Stimulated activated CD8-positive, alpha-beta memory T cell treated with anti-CD3 and anti-CD28 coated beads, Interleukin-7, amount 100 ng/mL, for 1 hour (primary cell): Measurements from ENCODE around the gene KIRREL3.
"Not testable (repeated sequence)": the region's sequence is repeated elsewhere in the genome, so short reads cannot be mapped to it uniquely, and the experiment has no call there.

Experiments
- DNase-seq, 2 donors: peaks; one replicate each; pipeline ENCODE4 v3.0.0-alpha.2; 2020; ENCODE audit warnings: low read depth in 2 of 2

KIRREL3 gene

GRCh38 chr11:126405374-126405773 lies 595.2 kb downstream of the KIRREL3 start:
- DNase-seq: no peak

DNA sequence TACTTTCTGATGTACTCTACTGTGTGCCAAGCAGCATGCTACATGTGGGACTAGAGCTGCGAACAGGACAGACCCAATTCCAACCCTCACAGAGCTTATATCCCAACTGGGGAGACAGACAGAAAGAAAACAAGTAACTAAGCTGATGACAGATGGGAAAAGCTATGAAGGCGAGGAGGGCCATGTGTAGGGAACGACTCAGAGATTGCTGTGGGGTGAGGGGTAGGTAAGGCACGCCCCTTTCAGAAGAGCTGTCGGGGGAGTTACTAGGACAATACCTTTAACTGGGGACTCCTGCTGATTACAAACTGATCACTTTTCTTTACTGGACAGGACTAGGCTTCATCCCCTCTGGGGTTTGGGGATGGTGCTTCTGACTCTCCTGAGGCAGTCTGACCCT lies 596.2 kb downstream of the KIRREL3 start:
- no peak for DNase-seq

GRCh38 chr11:126403658-126404057 lies 596.9 kb downstream of the KIRREL3 start:
- no peak for DNase-seq

GRCh38 chr11:126403022-126403581 lies 597.5 kb downstream of the KIRREL3 start:
- no peak for DNase-seq

DNA sequence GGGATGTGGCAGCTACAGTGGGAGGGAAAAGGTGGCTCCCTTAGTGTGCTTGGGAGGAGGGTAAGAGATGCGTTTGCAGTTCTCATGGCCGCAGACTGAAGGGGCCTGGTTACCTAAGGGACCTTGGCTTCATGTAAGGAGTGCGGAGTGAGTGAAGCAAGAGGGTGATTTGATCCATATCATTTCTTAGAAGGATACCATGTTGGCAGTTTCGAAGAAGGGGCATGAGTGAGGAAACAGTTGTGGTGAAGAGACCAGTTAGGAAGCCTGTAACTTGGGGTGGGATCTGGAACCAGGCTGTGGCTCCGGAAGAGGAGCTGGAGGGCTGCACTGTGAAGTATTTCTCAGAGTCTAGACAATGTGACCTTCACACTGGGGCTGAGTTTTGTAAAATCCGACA lies 600.1 kb downstream of the KIRREL3 start:
- no peak for DNase-seq

DNA sequence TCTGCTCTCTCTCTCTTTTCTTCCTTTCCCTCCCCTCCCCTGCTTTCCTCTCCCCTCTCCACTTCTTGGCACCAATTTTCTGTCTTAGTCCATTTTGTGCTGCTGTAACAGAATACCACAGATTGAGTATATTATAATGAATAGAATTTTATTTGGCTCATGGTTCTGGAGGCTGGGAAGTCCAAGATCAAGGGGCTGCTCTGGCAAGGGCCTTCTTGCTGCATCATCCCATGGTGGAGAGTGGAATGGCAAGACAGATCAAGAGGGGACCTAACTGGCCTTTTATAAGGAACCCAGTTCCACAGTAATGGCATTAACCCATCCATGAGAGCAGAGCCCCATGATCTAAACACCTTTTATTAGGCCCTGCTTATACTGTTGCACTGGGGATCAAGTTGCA lies 600.6 kb downstream of the KIRREL3 start:
- DNase-seq: no peak

DNA sequence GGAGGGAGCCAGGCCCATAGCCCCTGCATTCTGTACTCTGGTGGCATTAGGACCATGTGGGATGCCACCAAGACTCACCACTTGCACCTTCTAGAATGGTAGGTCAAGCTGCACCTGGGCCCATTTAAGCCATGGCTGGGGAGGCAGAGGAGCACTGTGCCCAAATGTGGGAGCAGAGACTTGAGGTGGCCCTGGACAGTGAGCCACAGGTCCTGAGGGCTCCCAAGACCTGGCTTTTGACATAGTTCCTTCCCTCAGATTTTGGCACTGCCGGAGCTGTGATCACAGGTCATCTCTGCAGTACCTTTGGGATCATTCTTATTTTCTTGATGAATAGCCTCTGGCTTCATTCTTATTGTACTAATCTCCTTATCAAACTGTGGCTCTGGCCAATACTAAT lies 601.8 kb downstream of the KIRREL3 start:
- DNase-seq: no peak

DNA sequence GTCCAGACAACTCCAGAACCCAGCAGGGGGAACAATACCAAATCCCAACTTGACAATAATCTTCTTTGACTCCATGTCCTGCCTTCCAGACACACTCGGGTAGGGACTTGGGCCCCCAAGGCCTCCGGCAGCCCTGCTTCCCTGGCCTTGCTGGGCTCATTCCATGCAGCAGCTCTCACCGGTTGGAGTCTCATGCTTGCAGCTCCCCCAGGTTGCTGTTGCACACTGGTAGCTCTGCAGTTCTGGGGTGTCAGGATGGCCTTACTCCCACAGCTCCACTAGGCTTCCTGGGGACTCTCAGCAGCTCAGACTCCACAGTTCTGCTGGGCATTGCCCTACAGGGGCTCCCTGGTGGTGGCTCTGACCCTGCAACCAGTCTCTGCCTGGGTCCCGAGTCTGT lies 602.3 kb downstream of the KIRREL3 start:
- no peak for DNase-seq

- DNase-seq: no peak
These were observed 603.6 kb downstream of the KIRREL3 start for GRCh38 chr11:126396965-126397364.

- not testable (repeated sequence) for DNase-seq
These were observed 604.3 kb downstream of the KIRREL3 start for GRCh38 chr11:126396266-126396665.

- DNase-seq: not testable (repeated sequence)
These were observed 604.8 kb downstream of the KIRREL3 start for GRCh38 chr11:126395784-126396183.

DNA sequence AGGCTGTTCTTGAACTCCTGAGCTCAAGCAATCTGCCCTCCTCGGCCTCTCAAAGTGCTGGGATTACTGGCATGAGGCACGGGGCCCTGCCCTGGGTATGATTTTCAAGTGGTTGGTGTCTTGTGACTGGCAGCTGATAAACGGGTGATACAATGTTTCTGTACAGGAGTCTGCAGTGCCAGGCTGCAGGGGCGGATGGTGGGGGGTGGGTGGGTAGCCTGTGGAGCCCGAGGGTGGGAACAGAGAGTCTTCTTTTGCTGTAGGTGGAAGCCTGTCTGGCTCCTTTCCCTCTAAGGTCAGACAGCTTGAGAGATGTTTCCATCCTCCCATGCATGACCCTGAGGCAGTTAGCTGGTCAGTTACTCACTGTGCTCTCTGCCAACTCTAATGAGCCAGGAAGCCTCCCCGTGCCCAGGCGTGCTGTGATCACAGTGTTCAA lies 605.9 kb downstream of the KIRREL3 start:
- not testable (repeated sequence) for DNase-seq

DNA sequence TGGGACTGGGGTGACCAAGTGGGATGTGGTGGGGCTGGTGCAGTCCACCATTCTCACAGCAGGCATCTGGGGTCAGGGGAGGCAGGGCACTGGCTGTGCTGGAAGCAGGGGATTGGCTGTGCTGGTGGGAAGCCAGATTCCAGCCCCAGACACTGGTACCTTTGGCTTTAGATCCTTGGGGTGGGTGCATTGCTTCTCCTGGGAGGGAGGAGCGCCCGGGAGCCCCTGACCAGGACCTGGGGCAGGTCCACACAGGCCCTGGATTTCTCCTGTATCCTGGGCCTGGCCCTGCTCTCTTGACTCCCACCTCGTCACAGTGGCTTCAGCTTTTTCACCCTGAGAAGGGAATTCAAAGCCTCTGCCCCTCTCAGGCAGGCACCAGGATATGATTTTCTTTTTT lies 606.5 kb downstream of the KIRREL3 start:
- no peak for DNase-seq

DNA sequence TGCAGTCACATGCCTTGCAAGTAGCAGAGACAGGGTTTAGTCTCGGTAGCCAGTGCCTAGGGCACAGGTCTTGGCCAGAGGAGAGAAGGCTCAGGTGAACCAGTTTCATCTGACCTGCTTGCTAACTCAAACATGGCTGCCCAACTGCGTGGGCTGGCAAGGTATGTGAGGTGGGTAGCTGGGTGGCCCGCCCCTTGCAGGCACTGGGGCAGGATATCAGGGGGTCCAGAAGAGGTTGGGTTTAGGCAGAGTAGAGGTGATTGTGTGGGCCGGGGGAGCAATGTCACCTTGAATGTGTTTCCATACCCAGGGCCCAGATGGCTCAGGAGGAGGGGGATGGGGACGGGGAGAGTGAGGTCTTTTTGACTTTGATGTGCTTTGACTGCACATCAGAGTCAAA lies 607.4 kb downstream of the KIRREL3 start:
- no peak for DNase-seq

GRCh38 chr11:126392633-126393013 lies 607.9 kb downstream of the KIRREL3 start:
- DNase-seq: no peak

GRCh38 chr11:126391970-126392632 lies 608.5 kb downstream of the KIRREL3 start:
- DNase-seq: no peak

DNA sequence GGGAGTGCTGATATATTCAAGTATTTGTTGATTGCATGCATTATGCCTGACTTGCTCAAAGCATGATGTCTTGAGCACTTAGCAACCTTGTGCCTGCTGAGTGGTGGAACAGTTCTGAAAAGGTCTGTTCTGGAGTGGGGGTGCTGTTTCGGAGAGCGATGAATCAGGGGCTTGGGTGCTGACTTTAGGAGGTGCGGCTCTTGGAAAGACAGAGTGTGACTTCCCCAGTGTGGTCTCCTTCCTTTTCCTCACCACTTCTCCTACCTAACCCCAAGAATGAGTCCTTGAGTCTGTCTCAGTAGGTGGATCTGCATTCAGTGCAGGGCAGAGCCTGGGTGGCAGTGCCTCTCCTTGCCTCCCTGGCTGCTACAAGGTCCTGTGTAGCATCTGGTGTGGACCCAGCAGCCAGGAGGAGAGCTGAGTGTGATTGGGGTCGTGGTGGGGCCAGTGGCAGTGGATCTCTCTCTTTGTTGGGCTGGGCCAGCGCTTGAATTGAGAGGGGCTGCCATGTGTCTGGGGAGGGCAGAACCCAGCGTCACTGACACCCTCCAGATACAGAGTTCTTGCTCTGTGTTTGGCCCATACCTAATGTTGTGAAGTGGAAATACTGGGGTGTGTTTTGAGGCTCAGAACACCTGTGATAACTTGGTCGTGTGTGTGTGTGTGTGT lies 609.1 kb downstream of the KIRREL3 start:
- DNase-seq: no peak

- no peak for DNase-seq
These were observed 610.2 kb downstream of the KIRREL3 start for GRCh38 chr11:126390272-126390867.

DNA sequence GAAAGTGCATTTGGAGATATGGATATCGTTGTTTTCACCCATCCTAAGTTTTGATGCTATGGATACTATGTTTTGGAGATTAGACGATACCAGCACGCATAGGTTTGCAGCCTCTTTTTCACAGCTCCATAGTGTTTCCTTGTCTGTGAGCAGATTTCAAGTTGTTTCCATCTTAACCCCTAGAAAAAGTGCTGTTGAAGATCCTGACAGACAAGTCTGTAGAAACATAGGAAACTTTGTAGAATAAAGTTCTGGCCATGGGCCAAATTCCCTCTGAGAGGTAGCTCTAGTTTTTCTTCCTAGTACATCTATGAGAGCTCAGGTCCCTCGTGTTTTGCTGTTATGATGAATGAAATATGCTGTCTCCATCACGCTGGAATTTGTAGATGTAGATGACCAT lies 612.7 kb downstream of the KIRREL3 start:
- DNase-seq: no peak

DNA sequence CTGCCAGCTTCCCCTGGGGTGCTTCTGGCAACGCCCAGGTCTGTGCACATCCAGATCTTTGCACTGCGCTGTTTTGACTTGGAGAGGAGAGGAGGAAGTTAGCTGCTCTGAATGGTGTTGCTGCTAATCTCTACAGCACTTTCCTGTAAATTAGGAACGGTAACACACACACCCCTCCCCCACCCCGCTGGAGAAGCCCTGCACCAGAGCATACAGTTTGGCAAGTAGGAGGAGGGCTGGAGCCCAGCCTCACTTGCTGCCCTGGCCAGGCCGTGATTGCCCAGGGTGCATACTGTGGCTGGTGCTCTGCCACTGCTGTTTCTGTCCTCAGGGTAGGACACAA lies 613.9 kb downstream of the KIRREL3 start:
- DNase-seq: not testable (repeated sequence)

DNA sequence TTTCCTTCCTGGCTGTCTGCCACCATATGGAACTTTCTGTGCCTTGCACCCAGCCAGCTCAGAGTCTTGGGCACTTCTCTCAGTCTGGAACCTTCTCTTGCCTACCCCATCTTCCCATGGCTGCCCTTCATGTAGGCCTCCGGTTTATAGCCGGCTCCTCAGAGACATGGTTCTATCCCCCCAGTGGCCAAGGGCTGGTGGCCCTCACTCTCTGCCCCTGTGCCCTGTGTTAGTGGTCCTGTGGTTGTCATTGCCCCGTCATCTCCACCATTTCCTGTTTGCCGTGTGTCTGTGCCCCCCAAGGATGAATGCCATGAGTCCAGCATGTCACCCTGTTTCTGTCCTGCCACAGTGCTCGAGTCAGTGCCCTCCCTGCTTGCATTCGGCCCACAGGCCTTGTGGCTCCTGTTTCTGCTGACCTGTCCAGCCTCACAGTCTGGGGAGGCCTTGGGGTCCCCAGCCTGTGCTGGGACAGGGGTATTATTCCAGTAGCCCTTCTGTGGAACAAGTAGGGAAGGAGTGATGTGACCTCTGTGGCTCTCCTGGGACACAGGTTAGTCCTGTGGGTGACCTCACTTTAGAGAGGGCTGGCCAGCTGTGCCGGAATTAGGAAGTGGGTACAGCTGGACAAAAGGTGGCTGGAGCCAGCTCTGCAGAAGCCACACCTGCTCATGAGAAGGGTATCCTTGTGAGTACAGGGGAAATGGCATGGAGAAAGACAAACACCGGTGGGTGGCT lies 614.4 kb downstream of the KIRREL3 start:
- DNase-seq: no peak

- DNase-seq: no peak
These were observed 616.0 kb downstream of the KIRREL3 start for GRCh38 chr11:126384449-126385070.
